Measurements from ENCODE around the gene TIMM29. TPM values are rescaled to one million over a fixed set of nuclear protein-coding genes. Genes with fewer than 3 reads are reported as not detected.

TIMM29 gene
- total and polyA plus RNA-seq, 9 of the 15 experiments (the other 6 are each of a cell fraction or from before 2014, with no cell fraction given) = 2.4 to 29.4 (median 16.3) TPM

- TF ChIP-seq GATAD2A (IDR thresholded peaks at IDR 0.05) (no peak), ZNF175 (CRISPR knock-in tag; IDR thresholded peaks at IDR 0.05; ENCODE audit: low read depth) (peak; percentile 21), CTBP1 (IDR thresholded peaks at IDR 0.05; ENCODE audit: borderline replicate concordance) (no peak), ZBTB11 (CRISPR knock-in tag; IDR thresholded peaks at IDR 0.05) (peak in 1 of 3 experiments; percentile 86; a peak in 2 of 6 replicates), BACH1 (tag; IDR thresholded peaks at IDR 0.05) (no peak; the same call in 1 of the 2 replicates), RHOXF2B (CRISPR knock-in tag; conservative IDR thresholded peaks at IDR 0.05) (no peak), ZNF445 (CRISPR knock-in tag; IDR thresholded peaks at IDR 0.05; ENCODE audit: low read depth) (no peak), CGGBP1 (CRISPR knock-in tag; IDR thresholded peaks at IDR 0.05) (no peak), ZNF518B (CRISPR knock-in tag; IDR thresholded peaks at IDR 0.05) (no peak), NR2C2 (CRISPR knock-in tag; IDR thresholded peaks at IDR 0.05) (no peak), NR2C2 (tag; IDR thresholded peaks at IDR 0.05) (peak; percentile 17; the same call in 1 of the 2 replicates), EP400 (IDR thresholded peaks at IDR 0.05) (peak; percentile 36; the same call in 1 of the 2 replicates), BRD4 (IDR thresholded peaks at IDR 0.05) (no peak), RBM17 (IDR thresholded peaks at IDR 0.05; ENCODE audit: borderline replicate concordance, low read depth, low read length) (no peak), CBX5 (IDR thresholded peaks at IDR 0.05; ENCODE audit: borderline replicate concordance, low read depth) (no peak), YY1 (IDR thresholded peaks at IDR 0.05; ENCODE audit: borderline replicate concordance in 1 of 3, control insufficient read depth in 1 of 3, extremely low read depth in 1 of 3, insufficient read depth in 3 of 3, insufficient read length in 1 of 3, insufficient replicate concordance in 2 of 3, low read depth in 1 of 3, low read length in 2 of 3) (peak in 2 of 3 experiments; percentile 4 to 29), CHAMP1 (IDR thresholded peaks at IDR 0.05) (no peak)
Observed at GRCh38 chr19:10961073-10961860, 32.7 kb downstream of the TIMM29 start (continued).

Measured in K562 (cell line).